ENCODE measurements around the gene RPL39. TPM values are rescaled to one million over a fixed set of nuclear protein-coding genes. Genes with fewer than 3 reads are reported as not detected.

RPL39 gene
- total and polyA plus RNA-seq, 10 of the 15 experiments (the other 5 are each of a cell fraction or from before 2014, with no cell fraction given) = 1,792 to 6,541 (median 3,667) TPM

GRCh38 chrX:119828446-119828845 is 37.0 kb upstream of the RPL39 start:
- SMC1A ChIA-PET (ENCODE audit: uncharacterized antibody, unreplicated experiment) = interaction anchor here (0.6 kb wide), 1 partner anchor 100 kb away, joined by 3 read pairs; no protein-coding TSS in a partner anchor
- no peak for DNase-seq (ENCODE audit: low read depth, low spot score)
- H3K36me3 ChIP-seq (ENCODE audit: control insufficient read depth in 2 of 2, insufficient read depth in 2 of 2, low read length in 1 of 2) = no peaks in the 10 kb centered on the region; a peak in 1 of 4 replicates
- H3K4me2 ChIP-seq (ENCODE audit: control insufficient read depth, insufficient read depth) = no peak overlapping the region
- no peaks in the 10 kb centered on the region for H4K20me1 ChIP-seq (ENCODE audit: control insufficient read depth, insufficient read depth)
- RAD21 ChIA-PET (ENCODE audit: unreplicated experiment) = no interaction called here
- no peak for ATAC-seq
- H3K27ac ChIP-seq (ENCODE audit: control insufficient read depth, insufficient read depth) = no peak overlapping the region
- no TSS peak for BruUV-seq (replicated peaks)
- intact Hi-C loops (cut with micrococcal nuclease; ENCODE audit: unreplicated experiment) = no loop called here
- H3K4me3 ChIP-seq = no peak overlapping the region
- WGBS (ENCODE audit: insufficient coverage, insufficient replicate concordance, low lambda C conversion rate, missing lambda C conversion rate) = 94% methylated on average over 5 of the region's 5 CpGs
- no peaks in the 10 kb centered on the region for H3K27me3 ChIP-seq (replicated peaks in 1 of 2; ENCODE audit: control insufficient read depth in 2 of 2, insufficient read depth in 2 of 2, low read length in 1 of 2)
- POLR2A ChIA-PET = interaction anchor here (0.6 kb wide), 1 partner anchor 52 kb away, joined by 3 read pairs; no protein-coding TSS in a partner anchor
- no peaks in the 10 kb centered on the region for H3K79me2 ChIP-seq (ENCODE audit: control insufficient read depth, insufficient read depth, low read length)
- in situ Hi-C loops (cut with MboI) = no loop called here
- CTCF ChIA-PET = no interaction called here
- H3K9me3 ChIP-seq (replicated peaks; ENCODE audit: control insufficient read depth, insufficient read depth, low read length) = no peaks in the 10 kb centered on the region
- TF ChIP-seq SRF (IDR thresholded peaks at IDR 0.05; ENCODE audit: low read depth in 2 of 2, low read length in 2 of 2) (no peak), POU2F2 (IDR thresholded peaks at IDR 0.05; ENCODE audit: borderline replicate concordance, low read depth, low read length) (no peak), MEF2B (IDR thresholded peaks at IDR 0.05; ENCODE audit: partially characterized antibody, poor library complexity, severe bottlenecking) (no peak), ZBED1 (IDR thresholded peaks at IDR 0.05; ENCODE audit: borderline replicate concordance) (no peak), KDM1A (IDR thresholded peaks at IDR 0.05; ENCODE audit: borderline replicate concordance) (no peak), ZNF207 (IDR thresholded peaks at IDR 0.05; ENCODE audit: borderline replicate concordance) (no peak), RELA (IDR thresholded peaks at IDR 0.05; ENCODE audit: borderline replicate concordance, partially characterized antibody) (no peak), SIN3A (IDR thresholded peaks at IDR 0.05; ENCODE audit: low read depth, low read length) (no peak)
- no peaks in the 10 kb centered on the region for H3K4me1 ChIP-seq (ENCODE audit: control insufficient read depth, insufficient read depth, low read length)
- no peak overlapping the region for H3K9ac ChIP-seq (ENCODE audit: control insufficient read depth, insufficient read depth, low read length)
- no peak for FAIRE-seq
- no peak overlapping the region for H2AFZ ChIP-seq (ENCODE audit: control insufficient read depth, low read depth, low read length)
